ENCODE data around the gene DTX1. TPM values are rescaled to one million over a fixed set of nuclear protein-coding genes. Genes with fewer than 3 reads are reported as not detected.

The DTX1 gene
- total RNA-seq (2014; rRNA removed; shearing (Covaris generic)), result 1.3 and 2.8 TPM in 2 replicates

DNA sequence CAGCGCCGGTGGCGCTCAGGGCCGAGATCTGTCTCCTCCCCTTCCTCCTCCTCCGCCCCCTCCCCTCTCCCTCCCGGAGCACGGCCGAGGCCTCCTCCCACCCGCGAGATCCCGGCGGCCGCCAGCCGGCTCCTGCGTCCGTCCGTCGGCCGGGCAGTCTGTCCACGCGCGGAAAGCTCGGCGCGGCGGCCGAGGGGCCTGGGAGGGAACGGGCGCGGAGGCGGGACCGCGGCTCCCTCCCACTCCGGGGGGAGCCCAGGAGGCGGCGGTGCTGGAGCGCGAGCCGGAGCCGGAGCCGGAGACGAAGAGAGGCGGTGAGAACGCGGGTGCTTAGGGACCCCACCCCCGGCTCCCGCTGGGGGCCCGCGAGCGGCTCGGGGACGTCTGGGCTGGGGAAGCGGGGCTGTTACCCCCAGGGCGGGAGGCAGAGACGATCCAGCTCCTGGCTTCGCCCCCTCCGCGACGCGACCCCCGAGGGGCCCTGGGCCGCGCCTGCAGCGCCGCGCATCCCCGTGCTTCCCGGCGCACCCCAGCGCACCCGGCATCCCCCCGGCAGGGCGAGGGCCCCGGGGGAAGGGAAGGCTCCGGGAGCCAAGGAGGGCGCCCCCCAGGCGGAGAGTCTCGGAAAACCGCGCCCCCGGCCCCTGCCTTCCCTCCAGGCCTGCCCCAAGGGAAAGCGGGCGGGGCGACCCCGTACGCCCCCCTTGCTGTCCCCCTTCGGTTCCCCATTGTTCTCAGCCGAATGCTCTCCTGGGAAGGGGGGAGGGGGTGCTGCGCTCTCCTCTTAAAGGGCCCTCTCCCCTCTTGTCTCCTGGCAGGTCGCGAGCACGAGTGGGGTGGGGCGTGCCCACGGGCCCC, at the start of gene DTX1:
DTX1 (plus strand) TSS at position 100 of the 858 bp plus-strand sequence. CDS start 1,463 bp downstream, outside the sequence.
- no peak for DNase-seq (ENCODE audit: low spot score)

DNA sequence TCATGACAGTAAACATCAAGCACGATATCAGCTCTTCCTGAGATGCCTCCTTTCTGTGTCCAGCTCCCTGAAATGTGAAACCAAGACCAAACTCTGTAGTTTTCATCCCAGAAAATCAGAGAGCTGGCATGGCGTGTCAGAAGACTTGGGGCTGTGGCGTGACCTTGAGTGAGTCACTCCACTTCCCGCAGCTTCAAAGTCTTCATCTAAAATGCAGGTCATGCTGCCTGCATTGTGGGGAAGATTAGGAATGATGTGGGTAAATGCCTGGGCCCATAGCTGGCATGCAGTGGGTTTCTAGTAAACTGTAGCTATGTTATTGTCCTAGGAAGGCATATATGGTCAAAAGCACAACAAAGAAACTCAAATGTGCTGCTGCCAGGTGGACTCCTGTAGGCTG, 49.4 kb upstream of the DTX1 start:
- DNase-seq (ENCODE audit: low spot score), result peak; percentile 88

DNA sequence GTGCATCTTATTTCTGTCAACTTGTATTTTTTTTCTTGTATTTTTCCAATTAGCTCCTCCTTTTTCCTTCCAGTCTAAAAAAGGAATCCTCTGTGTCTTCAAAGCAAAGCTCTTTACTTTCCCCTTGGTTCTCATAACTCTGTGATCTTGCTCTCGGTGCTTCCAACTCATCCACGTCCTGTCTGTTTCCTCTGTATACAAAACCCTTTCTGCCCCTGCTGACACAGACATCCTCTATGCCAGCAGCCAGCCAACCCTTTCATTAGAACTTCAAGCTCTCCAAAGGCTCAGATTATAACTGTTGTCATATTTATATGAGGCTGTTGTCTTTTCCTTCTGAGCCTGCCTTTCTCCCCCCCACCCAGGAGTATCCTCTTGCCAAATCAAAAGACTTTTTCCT, 45.8 kb upstream of the DTX1 start:
- DNase-seq (ENCODE audit: low spot score), result no peak

DNA sequence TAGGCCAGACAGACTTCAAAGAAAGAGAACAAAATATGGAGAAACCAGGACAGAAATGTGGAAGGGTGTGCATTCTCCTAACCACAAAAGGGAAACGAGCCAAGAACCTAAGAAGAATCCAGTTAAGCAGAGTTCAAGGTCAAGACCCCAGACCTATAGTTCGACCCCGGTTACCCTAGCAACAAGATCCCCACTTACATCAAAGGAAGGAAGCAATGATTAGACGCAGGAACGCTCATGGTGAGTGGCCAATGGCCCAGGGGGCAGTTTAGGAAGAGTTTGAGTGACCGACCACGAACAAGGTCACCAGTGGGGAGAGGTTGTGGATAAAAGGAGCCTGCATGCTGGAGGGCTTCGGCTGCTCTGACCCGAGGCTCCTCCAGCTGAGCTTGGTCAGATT, 42.0 kb upstream of the DTX1 start:
- DNase-seq (ENCODE audit: low spot score), result no peak

DNA sequence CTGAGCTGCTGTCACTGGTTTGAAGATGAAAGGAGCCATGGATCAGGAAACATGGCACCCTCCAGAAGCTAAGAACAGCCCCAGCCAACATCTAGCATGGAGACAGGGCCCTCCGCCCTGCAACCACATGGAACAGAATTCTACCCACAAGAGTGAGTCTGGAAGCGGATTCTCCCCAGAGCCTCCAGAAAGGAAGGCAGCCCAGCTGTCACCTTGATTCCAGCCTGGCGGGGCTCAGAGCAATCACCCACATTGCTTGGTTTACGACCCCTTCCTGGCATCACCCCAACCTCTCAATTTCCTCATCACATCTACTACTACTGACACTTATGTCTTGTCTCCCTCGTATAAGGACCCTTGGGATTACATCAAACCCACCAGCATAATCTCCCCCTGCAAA, 39.7 kb upstream of the DTX1 start:
- DNase-seq (ENCODE audit: low spot score), result no peak

DNA sequence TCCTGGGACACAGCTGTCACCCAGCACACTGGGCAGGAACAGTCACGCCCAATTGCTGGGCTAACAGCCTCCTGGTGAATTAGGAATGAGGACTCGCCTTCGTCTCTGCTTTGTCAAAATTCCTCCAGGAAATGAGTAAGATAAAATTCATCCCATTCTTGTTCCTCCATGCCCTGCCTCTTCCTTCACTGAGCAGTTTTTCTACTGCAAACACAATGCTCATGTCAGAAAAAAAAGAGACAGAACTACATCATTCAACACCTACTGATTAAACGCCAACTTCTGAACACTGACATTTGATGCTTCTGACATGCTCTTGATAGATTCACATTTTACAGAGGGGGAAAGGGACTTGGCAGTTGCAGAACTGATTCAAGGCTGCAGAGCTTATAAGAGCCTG, 37.5 kb upstream of the DTX1 start:
- DNase-seq (ENCODE audit: low spot score), result no peak

DNA sequence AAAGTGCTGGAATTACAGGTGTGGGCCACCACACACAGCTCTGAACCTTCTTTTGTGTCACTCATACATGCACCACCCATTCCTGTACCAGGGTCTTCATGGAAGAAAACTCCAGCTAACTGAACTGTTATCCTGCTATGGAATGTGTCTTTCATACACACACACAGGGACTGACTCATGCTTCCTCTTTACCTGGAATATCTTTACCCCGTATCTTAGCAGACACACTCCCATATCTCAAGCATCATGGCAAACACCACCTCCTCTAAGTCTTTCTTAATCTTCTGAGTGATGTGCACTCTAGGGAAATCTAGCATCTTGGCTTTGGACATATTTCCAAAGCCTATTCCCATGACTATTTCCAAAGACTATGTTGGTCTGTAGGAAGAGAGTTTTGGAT, 35.0 kb upstream of the DTX1 start:
- no peak for DNase-seq (ENCODE audit: low spot score)

DNA sequence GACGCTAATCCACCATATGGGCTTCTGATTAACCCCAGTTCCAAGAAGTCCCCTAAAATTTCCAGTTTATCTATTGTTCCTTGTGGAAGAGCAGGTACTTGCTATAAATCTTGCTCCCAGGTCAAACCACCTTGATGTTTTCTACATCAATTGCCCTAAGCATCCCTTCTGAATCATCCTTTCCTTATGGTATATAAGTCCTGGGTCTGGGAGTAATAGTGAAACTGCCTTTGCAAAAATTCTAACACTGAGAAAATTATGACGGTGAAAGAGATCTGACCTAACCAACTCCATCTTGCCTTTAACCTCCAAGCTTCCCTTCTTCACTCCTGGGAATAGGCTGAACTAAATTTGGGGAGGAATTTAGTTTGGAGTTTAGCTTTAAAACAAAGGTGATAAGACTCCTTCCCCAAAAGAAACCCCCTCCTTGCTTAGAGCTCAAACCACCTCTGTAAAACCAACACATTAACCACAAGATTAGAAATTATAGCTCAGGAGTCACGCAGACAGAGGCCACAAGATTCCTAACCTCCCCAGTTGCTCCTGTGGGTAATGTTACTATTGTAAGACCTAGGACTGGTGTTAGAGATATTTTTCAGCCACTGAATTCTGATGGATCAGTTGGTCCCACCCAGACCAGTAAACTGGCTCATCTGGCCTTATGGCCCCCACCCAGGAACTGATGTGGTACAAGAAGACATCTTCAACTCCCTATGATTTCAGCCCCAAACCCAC, 33.8 kb upstream of the DTX1 start:
- no peak for DNase-seq (ENCODE audit: low spot score)

DNA sequence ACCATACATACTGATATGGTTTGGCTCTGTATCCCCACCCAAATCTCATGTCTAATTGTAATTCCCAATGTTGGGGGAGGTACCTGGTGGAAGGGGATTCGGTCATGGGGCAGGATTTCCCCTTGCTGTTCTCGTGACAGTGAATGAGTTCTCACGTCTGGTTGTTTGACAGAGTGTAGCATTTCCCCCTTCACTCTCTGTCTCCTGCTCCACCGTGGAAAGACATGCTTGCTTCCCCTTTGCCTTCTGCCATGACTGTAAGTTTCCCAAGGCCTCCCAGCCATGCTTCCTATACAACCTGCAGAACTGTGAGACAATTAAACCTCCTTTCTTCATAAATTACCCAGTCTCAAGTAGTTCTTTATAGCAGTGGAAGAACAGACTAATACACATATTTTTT, 28.8 kb upstream of the DTX1 start:
- DNase-seq (ENCODE audit: low spot score), result no peak

DNA sequence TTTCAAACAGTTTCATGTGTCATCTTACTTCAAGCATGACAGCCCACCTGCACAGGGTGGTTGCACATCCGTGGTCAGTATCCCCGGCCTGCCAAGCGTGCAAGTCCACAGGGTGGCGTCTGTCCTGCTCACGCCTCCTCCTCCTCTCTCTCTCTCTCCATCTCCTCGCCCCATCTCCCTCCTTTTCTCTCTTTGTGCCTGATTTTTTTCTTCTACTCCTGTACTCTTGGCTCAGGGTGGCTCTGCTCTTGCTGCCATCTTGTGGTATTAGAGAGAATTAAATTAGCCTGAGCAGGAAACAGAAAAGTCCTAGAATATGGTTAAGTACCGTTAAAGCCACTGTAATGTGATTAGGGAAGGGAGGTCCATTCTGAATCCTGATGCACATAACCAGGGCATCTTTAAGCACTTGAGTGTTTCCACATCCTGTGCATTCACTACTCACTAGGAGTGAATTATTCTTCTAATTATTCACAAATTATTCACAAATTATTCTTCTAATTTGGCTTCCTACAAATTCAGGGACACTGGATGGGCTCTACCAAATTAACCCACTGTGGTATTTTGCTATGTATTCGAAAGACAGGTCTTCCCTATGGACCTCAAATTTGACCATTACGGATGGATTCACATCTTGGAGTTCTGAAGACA, 25.5 kb upstream of the DTX1 start:
- peak; percentile 78 for DNase-seq (ENCODE audit: low spot score)

DNA sequence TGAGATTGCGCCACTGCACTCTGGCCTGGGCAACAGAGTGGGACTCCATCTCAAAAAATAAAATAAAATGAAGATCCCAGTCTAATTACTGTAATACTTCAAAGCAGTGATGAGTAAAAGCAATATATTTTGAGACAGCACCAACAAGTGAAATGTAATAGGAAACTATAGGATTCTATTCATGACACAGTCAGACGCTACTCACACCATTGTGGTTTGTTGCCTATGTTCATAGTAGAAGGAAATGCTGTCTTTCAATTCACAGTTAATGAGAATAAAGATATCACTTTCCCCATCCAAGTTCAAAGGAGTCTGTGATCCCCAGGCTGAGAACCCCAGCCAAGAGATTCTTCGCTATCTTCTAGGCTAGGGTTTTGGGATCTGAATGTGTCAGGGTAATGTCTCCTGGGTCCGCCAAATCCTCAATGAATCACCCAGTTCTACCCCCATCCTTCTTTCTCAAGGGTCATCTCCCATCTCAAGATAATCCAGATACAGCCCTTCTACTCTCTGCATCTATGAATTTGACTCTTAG, 16.6 kb upstream of the DTX1 start:
- no peak for DNase-seq (ENCODE audit: low spot score)

DNA sequence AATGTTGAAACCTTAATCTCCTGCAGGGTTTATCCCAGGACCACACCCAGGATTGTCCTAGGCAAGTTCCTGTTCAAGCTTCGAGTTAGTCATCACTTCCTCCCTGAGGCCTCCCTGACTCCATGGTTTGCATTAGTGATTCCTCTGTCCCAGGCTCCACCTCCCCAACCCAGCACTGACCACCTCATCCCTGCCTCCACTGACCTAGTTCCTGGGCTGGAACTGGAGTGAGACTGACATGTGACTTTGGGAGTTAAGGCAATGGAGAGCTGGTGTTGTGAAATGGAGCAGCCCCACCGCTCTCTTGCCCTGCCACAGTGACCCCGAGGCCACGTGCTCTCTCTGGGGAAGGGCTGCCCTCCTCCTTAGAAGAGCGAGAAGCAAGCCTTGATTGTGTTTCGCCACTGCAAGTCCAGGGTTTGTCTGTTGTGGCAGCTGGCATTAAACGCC, 15.8 kb upstream of the DTX1 start:
- DNase-seq (ENCODE audit: low spot score), result peak; percentile 94

DNA sequence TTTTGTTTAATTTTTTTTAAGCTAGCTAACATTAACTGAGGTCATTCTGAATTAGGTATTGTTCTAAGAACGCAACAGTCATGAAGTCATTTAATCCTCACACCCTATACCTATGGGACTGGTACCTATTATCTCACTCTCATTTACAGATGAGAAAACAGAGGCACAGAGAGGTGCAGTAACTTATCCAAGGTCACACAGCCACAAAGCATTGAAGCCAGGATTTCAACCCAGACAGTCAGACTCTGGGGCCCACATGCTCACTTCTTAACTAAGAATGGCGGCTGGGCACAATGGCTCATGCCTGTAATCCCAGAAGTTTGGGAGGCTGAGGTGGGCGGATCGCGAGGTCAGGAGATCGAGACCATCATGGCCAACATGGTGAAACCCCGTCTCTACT, 15.0 kb upstream of the DTX1 start:
- no peak for DNase-seq (ENCODE audit: low spot score)

DNA sequence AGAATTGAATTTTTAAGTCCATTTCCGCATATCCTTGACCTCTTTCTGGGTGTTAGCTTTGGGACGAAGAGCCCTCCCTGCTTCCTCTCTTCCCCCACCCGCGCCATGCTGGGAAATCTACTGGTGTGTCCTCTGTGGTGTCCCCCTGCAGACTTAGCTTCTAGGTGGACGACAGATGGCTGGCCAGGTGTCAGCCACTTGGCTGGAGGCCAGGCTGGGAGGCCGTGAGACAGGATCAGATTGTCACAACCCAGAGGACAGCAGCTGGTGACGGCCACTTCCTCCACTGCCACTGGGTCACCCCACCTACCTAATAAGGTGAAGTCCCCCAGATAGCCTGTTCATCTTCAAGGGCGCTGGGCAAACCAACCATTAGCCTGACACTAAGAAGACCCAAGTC, 13.3 kb upstream of the DTX1 start:
- DNase-seq (ENCODE audit: low spot score), result no peak

DNA sequence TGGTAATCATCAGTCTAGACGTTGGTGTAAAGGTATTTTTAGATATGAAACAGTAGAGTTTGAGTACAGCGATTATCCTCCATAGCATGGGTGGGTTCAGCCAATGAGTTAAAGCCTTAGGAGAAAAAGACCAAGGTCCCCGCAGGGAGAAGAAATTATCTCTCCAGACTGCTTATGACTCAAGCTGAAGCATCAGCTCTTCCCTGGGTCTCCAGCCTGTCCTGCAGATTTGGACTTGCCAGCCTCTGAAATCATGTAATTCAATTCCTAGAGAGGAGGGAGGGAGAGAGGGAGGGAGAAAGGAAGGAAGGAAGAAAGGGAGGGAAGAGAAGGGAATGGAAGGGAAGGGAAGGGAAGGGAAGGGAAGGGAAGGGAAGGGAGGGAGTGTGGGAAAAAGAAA, 12.0 kb upstream of the DTX1 start:
- no peak for DNase-seq (ENCODE audit: low spot score)

DNA sequence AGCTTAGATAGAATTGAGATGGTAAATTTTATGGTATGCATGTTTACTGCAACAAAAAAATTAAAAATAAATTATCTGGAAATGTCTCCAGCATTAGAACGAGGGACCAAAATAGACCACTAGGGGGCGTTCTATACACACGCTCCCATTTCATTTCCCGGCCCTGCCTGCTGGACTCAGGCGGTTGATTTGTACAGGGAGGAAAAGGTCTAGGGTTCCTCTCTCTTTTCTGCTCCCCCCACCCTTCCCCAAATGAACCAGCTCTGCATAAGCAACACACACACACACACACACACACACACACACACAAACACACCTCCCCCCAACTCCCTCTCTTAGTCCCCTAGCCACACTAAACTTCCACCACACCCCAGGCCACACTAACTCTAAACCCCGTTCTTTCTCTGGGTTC, 7.8 kb upstream of the DTX1 start:
- peak; percentile 43 for DNase-seq (ENCODE audit: low spot score)

DNA sequence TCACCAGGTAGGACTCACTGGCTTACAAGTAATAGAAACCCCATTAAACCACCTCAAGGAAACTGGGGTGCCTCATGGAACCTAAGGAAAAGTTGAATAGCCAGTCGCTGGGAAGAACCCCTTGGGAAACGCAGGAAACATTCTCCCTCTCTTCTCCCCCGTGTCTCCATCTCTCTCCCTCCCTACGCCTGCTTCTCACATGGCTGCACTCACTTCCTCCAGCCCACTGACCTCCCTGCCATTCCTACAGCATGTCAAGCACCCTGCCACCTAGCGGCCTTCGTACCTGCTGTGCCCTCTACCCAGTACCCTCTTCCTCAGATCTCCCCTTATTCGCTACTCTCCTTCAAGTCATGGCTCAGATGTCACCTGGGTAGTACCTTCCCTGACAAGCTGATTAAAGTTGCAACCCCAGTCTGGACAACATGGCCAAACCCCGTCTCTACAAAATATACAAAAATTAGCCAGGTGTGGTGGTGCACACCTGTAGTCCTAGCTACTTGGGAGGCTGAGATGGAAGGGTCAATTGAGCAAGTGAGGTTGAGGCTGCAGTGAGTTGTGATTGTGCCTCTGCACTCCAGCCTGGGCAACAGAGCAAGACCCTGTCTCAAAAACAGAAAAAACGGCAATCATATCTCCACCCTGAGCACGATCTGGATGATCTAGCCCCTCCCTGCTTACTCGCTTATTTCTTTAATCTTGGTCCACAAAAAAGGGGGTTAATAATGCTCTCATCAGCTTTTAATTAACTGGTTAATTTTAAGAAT, 6.4 kb upstream of the DTX1 start:
- DNase-seq (ENCODE audit: low spot score), result peak; percentile 43

DNA sequence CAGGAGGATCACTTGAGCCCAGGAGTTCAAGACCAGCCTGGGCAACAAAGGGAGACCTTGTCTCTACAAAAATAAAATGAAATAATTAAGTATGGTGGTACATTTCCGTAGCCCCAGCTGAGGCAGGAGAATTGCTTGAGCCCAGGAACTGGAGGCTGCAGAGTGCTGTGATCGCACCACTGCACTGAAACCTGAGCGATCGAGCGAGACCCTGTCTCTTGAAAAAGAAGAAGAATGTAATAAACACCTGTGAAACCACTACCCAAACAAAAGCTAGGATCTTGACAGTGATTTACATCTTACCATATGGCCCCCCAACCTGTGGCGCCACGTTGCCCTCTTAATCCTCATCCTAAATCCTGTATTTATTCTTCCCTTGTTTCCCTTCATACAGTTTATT, 5.7 kb upstream of the DTX1 start:
- DNase-seq (ENCODE audit: low spot score), result no peak

DNA sequence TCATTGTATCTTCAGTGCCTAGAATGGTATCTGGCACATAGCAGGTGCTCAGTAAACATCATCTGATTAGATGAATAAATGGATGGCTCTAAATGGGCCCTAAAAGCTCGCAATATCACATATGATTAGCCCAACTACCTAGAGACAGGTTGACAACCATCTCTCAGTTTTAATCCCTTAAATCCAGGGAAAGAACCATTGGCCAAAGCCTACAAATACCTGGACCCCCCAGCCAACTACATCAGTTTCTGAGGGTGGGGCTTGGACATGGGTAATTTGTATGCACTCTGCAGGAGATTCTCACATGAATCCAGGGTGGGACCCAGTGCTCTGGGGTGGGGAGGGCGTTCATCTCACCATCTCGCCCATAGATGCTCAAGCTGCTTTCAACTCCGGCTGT, 4.8 kb upstream of the DTX1 start:
- DNase-seq (ENCODE audit: low spot score), result no peak

DNA sequence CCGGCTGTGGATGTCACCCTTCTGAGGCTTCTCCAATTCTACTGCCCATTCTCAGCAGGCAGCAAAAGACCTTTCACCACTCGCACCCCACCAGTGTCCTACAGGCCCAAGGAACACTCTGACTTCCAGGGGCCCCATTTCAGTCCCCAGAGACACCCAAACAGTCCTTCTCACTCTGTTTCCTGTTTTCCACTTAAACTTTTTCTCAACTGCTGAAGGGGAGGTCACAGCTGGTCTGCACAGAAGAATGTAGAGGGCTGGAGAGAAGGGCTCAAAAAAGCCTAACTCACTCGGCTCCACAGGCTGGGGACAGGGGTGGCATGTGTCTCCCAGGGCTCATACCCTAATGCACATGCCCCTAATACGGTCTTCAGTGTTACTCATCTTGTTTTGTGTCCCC, 4.2 kb upstream of the DTX1 start:
- DNase-seq (ENCODE audit: low spot score), result no peak

DNA sequence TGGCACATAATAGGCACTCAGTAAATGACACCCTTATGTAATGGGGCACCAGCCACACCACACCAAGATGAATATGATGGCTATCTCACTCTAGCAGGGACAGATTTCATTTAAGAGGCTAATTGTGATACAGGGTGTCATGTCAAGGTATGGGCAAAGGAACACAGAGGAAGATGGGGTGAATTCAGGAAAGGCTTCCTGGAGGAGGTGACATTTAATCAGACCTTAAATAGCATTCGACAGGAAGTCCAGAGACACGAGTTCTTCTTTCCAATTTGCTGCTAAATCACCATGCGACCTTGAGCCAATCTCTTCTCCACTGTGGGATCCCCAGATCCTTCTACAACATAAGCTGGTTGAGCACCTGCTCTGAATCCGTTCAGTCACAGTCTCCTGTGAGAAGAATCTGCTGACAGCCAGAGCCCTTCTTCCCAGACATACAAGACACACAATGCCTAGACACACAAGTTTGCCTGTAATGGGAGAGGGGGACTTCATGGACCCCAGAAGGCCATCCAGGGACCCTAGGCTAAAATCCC, 1.5 kb upstream of the DTX1 start:
- DNase-seq (ENCODE audit: low spot score), result no peak

Measured in H4 (cell line).